ENCODE measurements around the gene TSC1.

- no peak for TF ChIP-seq EZH2 (IDR thresholded peaks at IDR 0.05)
- no peak for TF ChIP-seq POLR2AphosphoS5 (IDR thresholded peaks at IDR 0.05; ENCODE audit: borderline replicate concordance, low read depth, low read length)
- no peak for TF ChIP-seq FOXP2 (optimal IDR thresholded peaks at IDR 0.05; ENCODE audit: control extremely low read depth, extremely low read length, insufficient read depth)
These were observed 28.8 kb upstream of the TSC1 start for GRCh38 chr9:132973166-132973565.
